Umbilical cord (tissue), 2 donors: Measurements from ENCODE around the gene SNAI3. TPM values are rescaled to one million over a fixed set of nuclear protein-coding genes. Genes with fewer than 3 reads are reported as not detected.

Source experiments
- DNase-seq: peaks from one replicate; pipeline ENCODE4 v3.0.0-alpha.2; 2015; ENCODE audit warnings: low spot score
- total RNA-seq: library from RNA; depleted of rRNA; stranded (reverse); fragments of >200 nt; gene quantifications from one replicate; pipeline ENCODE4 v1.2.3, GENCODE V29; 2014; ENCODE audit warnings: low replicate concordance; ENCODE audit not compliant: insufficient read depth

The SNAI3 gene
- total RNA-seq, 1 donor from 2014 or later, result not detected

GRCh38 chr16:88634994-88635670, 51.2 kb downstream of the SNAI3 start:
- DNase-seq, result no peak

GRCh38 chr16:88634141-88634993, 51.9 kb downstream of the SNAI3 start:
- peak; percentile 54 for DNase-seq

- no peak for DNase-seq
Observed at GRCh38 chr16:88633684-88634140, 52.6 kb downstream of the SNAI3 start.

GRCh38 chr16:88632587-88632930, 53.7 kb downstream of the SNAI3 start:
- no peak for DNase-seq

- DNase-seq, result no peak
Observed at GRCh38 chr16:88631920-88632586, 54.3 kb downstream of the SNAI3 start.

- no peak for DNase-seq
Observed at GRCh38 chr16:88631384-88631783, 54.9 kb downstream of the SNAI3 start.

- no peak for DNase-seq
Observed at GRCh38 chr16:88630941-88631340, 55.4 kb downstream of the SNAI3 start.

- no peak for DNase-seq
Observed at GRCh38 chr16:88630433-88630832, 55.9 kb downstream of the SNAI3 start.

GRCh38 chr16:88629835-88630234, 56.5 kb downstream of the SNAI3 start:
- DNase-seq, result no peak

- no peak for DNase-seq
Observed at GRCh38 chr16:88628512-88628974, 57.8 kb downstream of the SNAI3 start.

Other genes with a start within 250 kb of the SNAI3 start
- gene ZFPM1, start 233.2 kb downstream of the SNAI3 start, total RNA-seq, result 1.7 TPM
- 6.3 TPM for gene ZC3H18, start 116.1 kb downstream of the SNAI3 start, total RNA-seq
- gene IL17C, start 47.9 kb downstream of the SNAI3 start, total RNA-seq, result not detected
- gene CYBA, start 35.5 kb downstream of the SNAI3 start, total RNA-seq, result 70.3 TPM
- gene MVD, start 23.4 kb downstream of the SNAI3 start, total RNA-seq, result 21.4 TPM
- 29.9 TPM for gene RNF166, start 19.9 kb upstream of the SNAI3 start, total RNA-seq
- gene CTU2, start 20.0 kb upstream of the SNAI3 start, total RNA-seq, result 10.8 TPM
- 91.7 TPM for gene PIEZO1, start 98.7 kb upstream of the SNAI3 start, total RNA-seq
- gene CDT1, start 117.3 kb upstream of the SNAI3 start, total RNA-seq, result 1.9 TPM
- gene APRT, start 125.4 kb upstream of the SNAI3 start, total RNA-seq, result 34.2 TPM
- 14.9 TPM for gene GALNS, start 170.4 kb upstream of the SNAI3 start, total RNA-seq
- gene TRAPPC2L, start 170.6 kb upstream of the SNAI3 start, total RNA-seq, result 9.9 TPM
- gene PABPN1L, start 180.2 kb upstream of the SNAI3 start, total RNA-seq, result 1.7 TPM